ENCODE measurements around the gene APBB3.

Gene APBB3

GRCh38 chr5:140567136-140567818 is 2.9 kb upstream of the APBB3 start:
- ChIA-PET CTCF (interaction anchor here (0.7 kb wide), 1 partner anchor 76 kb away, joined by 4 read pairs; no protein-coding TSS in a partner anchor), POLR2A (interaction anchor here (2.8 kb wide), 1 partner anchor 10 kb away, joined by 15 read pairs; the partner anchor contains the start of gene SRA1)
- no peak for DNase-seq (ENCODE audit: extremely low spot score)

GRCh38 chr5:140566665-140567064 is 2.3 kb upstream of the APBB3 start:
- ChIA-PET CTCF (no interaction called here), POLR2A (interaction anchor here (1.0 to 2.8 kb wide), 5 partner anchors 9 to 81 kb away, joined by 3 to 15 read pairs (median 9); partner anchors contain the start of genes IK, NDUFA2 and SRA1)
- no peak for DNase-seq (ENCODE audit: extremely low spot score)
- no peak for TF ChIP-seq FOXK2 (IDR thresholded peaks at IDR 0.05)

More at GRCh38 chr5:140567136-140567818, 2.9 kb upstream of the APBB3 start:
- TF ChIP-seq BHLHE40 (IDR thresholded peaks at IDR 0.05; ENCODE audit: borderline replicate concordance) (no peak), L3MBTL2 (conservative IDR thresholded peaks at IDR 0.05) (no peak), ZNF384 (IDR thresholded peaks at IDR 0.05) (no peak), TARDBP (IDR thresholded peaks at IDR 0.05) (no peak), PKNOX1 (IDR thresholded peaks at IDR 0.05) (no peak), CTBP1 (IDR thresholded peaks at IDR 0.05; ENCODE audit: borderline replicate concordance) (no peak), HDGF (IDR thresholded peaks at IDR 0.05; ENCODE audit: borderline replicate concordance) (no peak), FOXK2 (IDR thresholded peaks at IDR 0.05) (no peak), FOXA1 (IDR thresholded peaks at IDR 0.05) (no peak), SP1 (IDR thresholded peaks at IDR 0.05) (no peak), SUZ12 (IDR thresholded peaks at IDR 0.05) (no peak), ARNT (IDR thresholded peaks at IDR 0.05) (no peak), NFRKB (IDR thresholded peaks at IDR 0.05) (no peak), FOXM1 (IDR thresholded peaks at IDR 0.05; ENCODE audit: borderline replicate concordance) (no peak), LEF1 (IDR thresholded peaks at IDR 0.05; ENCODE audit: borderline replicate concordance) (no peak), ELF4 (IDR thresholded peaks at IDR 0.05) (no peak)

- POLR2A ChIA-PET = interaction anchor here (0.7 to 2.3 kb wide), 8 partner anchors 8 to 165 kb away, joined by 3 to 12 read pairs (median 3); partner anchors contain the start of genes ANKHD1, HARS1, HARS2 and IK
- DNase-seq (ENCODE audit: extremely low spot score) = no peak
- CTCF ChIA-PET = interaction anchor here (0.7 kb wide), 1 partner anchor 69 kb away, joined by 3 read pairs; no protein-coding TSS in a partner anchor
- TF ChIP-seq ARNT (IDR thresholded peaks at IDR 0.05) = no peak
- no peak for TF ChIP-seq FOXK2 (IDR thresholded peaks at IDR 0.05)
- TF ChIP-seq CTBP1 (IDR thresholded peaks at IDR 0.05; ENCODE audit: borderline replicate concordance) = no peak
- no peak for TF ChIP-seq SUZ12 (IDR thresholded peaks at IDR 0.05)
- no peak for TF ChIP-seq FOXA1 (IDR thresholded peaks at IDR 0.05)
- TF ChIP-seq BHLHE40 (IDR thresholded peaks at IDR 0.05; ENCODE audit: borderline replicate concordance) = no peak
- TF ChIP-seq NFRKB (IDR thresholded peaks at IDR 0.05) = no peak
- no peak for TF ChIP-seq LEF1 (IDR thresholded peaks at IDR 0.05; ENCODE audit: borderline replicate concordance)
- no peak for TF ChIP-seq SP1 (IDR thresholded peaks at IDR 0.05)
Observed at GRCh38 chr5:140565780-140566095, 1.3 kb upstream of the APBB3 start.

GRCh38 chr5:140565024-140565779 is 804 bp upstream of the APBB3 start:
- POLR2A ChIA-PET = interaction anchor here (0.7 to 2.3 kb wide), 7 partner anchors 8 to 164 kb away, joined by 3 to 12 read pairs (median 3); partner anchors contain the start of genes ANKHD1, EIF4EBP3, HARS1 and HARS2
- CTCF ChIA-PET = interaction anchor here (0.7 kb wide), 1 partner anchor 69 kb away, joined by 3 read pairs; no protein-coding TSS in a partner anchor
- TF ChIP-seq SP1 (IDR thresholded peaks at IDR 0.05) (no peak), TARDBP (IDR thresholded peaks at IDR 0.05) (no peak), L3MBTL2 (conservative IDR thresholded peaks at IDR 0.05) (no peak), ELF4 (IDR thresholded peaks at IDR 0.05) (no peak), ZNF384 (IDR thresholded peaks at IDR 0.05) (no peak), BHLHE40 (IDR thresholded peaks at IDR 0.05; ENCODE audit: borderline replicate concordance) (no peak), CTBP1 (IDR thresholded peaks at IDR 0.05; ENCODE audit: borderline replicate concordance) (no peak), NFRKB (IDR thresholded peaks at IDR 0.05) (no peak), PKNOX1 (IDR thresholded peaks at IDR 0.05) (no peak), SUZ12 (IDR thresholded peaks at IDR 0.05) (no peak), FOXM1 (IDR thresholded peaks at IDR 0.05; ENCODE audit: borderline replicate concordance) (no peak), HDGF (IDR thresholded peaks at IDR 0.05; ENCODE audit: borderline replicate concordance) (no peak), FOXK2 (IDR thresholded peaks at IDR 0.05) (no peak), LEF1 (IDR thresholded peaks at IDR 0.05; ENCODE audit: borderline replicate concordance) (no peak), FOXA1 (IDR thresholded peaks at IDR 0.05) (no peak), ARNT (IDR thresholded peaks at IDR 0.05) (no peak)
- no peak for DNase-seq (ENCODE audit: extremely low spot score)

- ChIA-PET CTCF (interaction anchor here (0.6 kb wide), 1 partner anchor 191 kb away, joined by 3 read pairs; no protein-coding TSS in a partner anchor), POLR2A (interaction anchor here (0.6 to 2.3 kb wide), 9 partner anchors 8 to 163 kb away, joined by 3 to 13 read pairs (median 3); partner anchors contain the start of genes ANKHD1, HARS1, HARS2 and IK)
- TF ChIP-seq CTBP1 (IDR thresholded peaks at IDR 0.05; ENCODE audit: borderline replicate concordance) (no peak), BHLHE40 (IDR thresholded peaks at IDR 0.05; ENCODE audit: borderline replicate concordance) (no peak), PKNOX1 (IDR thresholded peaks at IDR 0.05) (no peak), FOXA1 (IDR thresholded peaks at IDR 0.05) (no peak), ARNT (IDR thresholded peaks at IDR 0.05) (no peak), FOXM1 (IDR thresholded peaks at IDR 0.05; ENCODE audit: borderline replicate concordance) (no peak), SP1 (IDR thresholded peaks at IDR 0.05) (no peak), ZNF384 (IDR thresholded peaks at IDR 0.05) (no peak), ELF4 (IDR thresholded peaks at IDR 0.05) (no peak), FOXK2 (IDR thresholded peaks at IDR 0.05) (no peak), SUZ12 (IDR thresholded peaks at IDR 0.05) (no peak), LEF1 (IDR thresholded peaks at IDR 0.05; ENCODE audit: borderline replicate concordance) (no peak), HDGF (IDR thresholded peaks at IDR 0.05; ENCODE audit: borderline replicate concordance) (no peak), TARDBP (IDR thresholded peaks at IDR 0.05) (no peak), NFRKB (IDR thresholded peaks at IDR 0.05) (no peak), L3MBTL2 (conservative IDR thresholded peaks at IDR 0.05) (no peak)
- DNase-seq (ENCODE audit: extremely low spot score) = no peak
Observed at GRCh38 chr5:140563596-140563995, 802 bp downstream of the APBB3 start.
